Putamen (tissue), 1 donor: ENCODE results near the gene CALU.
A peak's percentile ranks its signal among the peaks of the same experiment; 100 is the strongest.

ENCODE experiments used
- DNase-seq: peaks from one replicate; pipeline ENCODE4 v3.0.0-alpha.2; 2016; ENCODE audit warnings: low spot score

The CALU gene

GRCh38 chr7:128724743-128725142 lies 14.4 kb upstream of the CALU start:
- DNase-seq: no peak

GRCh38 chr7:128725531-128725930 lies 13.6 kb upstream of the CALU start:
- no peak for DNase-seq

- DNase-seq: peak; percentile 8
These were observed 13.0 kb upstream of the CALU start for GRCh38 chr7:128726059-128726736.

GRCh38 chr7:128726737-128727072 lies 12.5 kb upstream of the CALU start:
- DNase-seq: no peak

GRCh38 chr7:128727239-128727638 lies 11.9 kb upstream of the CALU start:
- DNase-seq: no peak

GRCh38 chr7:128728598-128728997 lies 10.6 kb upstream of the CALU start:
- DNase-seq: no peak

- DNase-seq: no peak
These were observed 9.7 kb upstream of the CALU start for GRCh38 chr7:128729494-128729893.

GRCh38 chr7:128731184-128731583 lies 8.0 kb upstream of the CALU start:
- DNase-seq: no peak

GRCh38 chr7:128732521-128733277 lies 6.5 kb upstream of the CALU start:
- DNase-seq: no peak

GRCh38 chr7:128733278-128733645 lies 5.9 kb upstream of the CALU start:
- no peak for DNase-seq

- DNase-seq: no peak
These were observed 4.3 kb upstream of the CALU start for GRCh38 chr7:128734890-128735289.

GRCh38 chr7:128735436-128735835 lies 3.7 kb upstream of the CALU start:
- no peak for DNase-seq

- DNase-seq: no peak
These were observed 1.7 kb upstream of the CALU start for GRCh38 chr7:128737441-128737840.

- no peak for DNase-seq
These were observed 1.2 kb upstream of the CALU start for GRCh38 chr7:128737867-128738385.

- DNase-seq: no peak
These were observed 550 bp upstream of the CALU start for GRCh38 chr7:128738570-128739047.

- DNase-seq: no peak
These were observed 977 bp downstream of the CALU start for GRCh38 chr7:128739990-128740682.

- DNase-seq: no peak
These were observed 1.8 kb downstream of the CALU start for GRCh38 chr7:128740996-128741395.

- DNase-seq: no peak
These were observed 2.3 kb downstream of the CALU start for GRCh38 chr7:128741491-128741890.

- no peak for DNase-seq
These were observed 3.0 kb downstream of the CALU start for GRCh38 chr7:128742206-128742605.

GRCh38 chr7:128743112-128743772 lies 4.1 kb downstream of the CALU start:
- DNase-seq: no peak

- no peak for DNase-seq
These were observed 5.3 kb downstream of the CALU start for GRCh38 chr7:128744366-128744905.

- DNase-seq: no peak
These were observed 6.5 kb downstream of the CALU start for GRCh38 chr7:128745706-128746105.
